Neural progenitor cell (in vitro differentiated cells): ENCODE data around the gene AZGP1. TPM values are rescaled to one million over a fixed set of nuclear protein-coding genes. Genes with fewer than 3 reads are reported as not detected.

Source experiments
- DNase-seq: peaks from one replicate; pipeline ENCODE4 v3.0.0-alpha.2; 2016; ENCODE audit warnings: low spot score
- H2AFZ ChIP-seq: fragments of 200-600 bp; sonication (generic); replicated peaks from 2 replicates; pipeline ENCODE4 v1.6.1; 2016; ENCODE audit warnings: antibody characterized with exemption
- H3F3A ChIP-seq: fragments of 200-600 bp; sonication (generic); 2 replicates; pipeline ENCODE4 v1.6.1; 2016; ENCODE audit warnings: antibody characterized with exemption, low read depth
- H3K27ac ChIP-seq: fragments of 200-600 bp; sonication (generic); 2 replicates; pipeline ENCODE4 v1.5.1; 2016; ENCODE audit warnings: mild to moderate bottlenecking
- H3K27me3 ChIP-seq: fragments of 200-600 bp; sonication (generic); 2 replicates; pipeline ENCODE4 v1.6.1; 2016; ENCODE audit warnings: mild to moderate bottlenecking, moderate library complexity
- H3K36me3 ChIP-seq: fragments of 200-600 bp; sonication (generic); 2 replicates; pipeline ENCODE4 v1.5.1; 2016
- H3K4me1 ChIP-seq: fragments of 200-600 bp; sonication (generic); 2 replicates; pipeline ENCODE4 v1.6.1; 2016; ENCODE audit warnings: mixed run types
- H3K4me2 ChIP-seq: fragments of 200-600 bp; sonication (generic); 2 replicates; pipeline ENCODE4 v1.6.1; 2016
- H3K4me3 ChIP-seq: fragments of 200-600 bp; sonication (generic); 2 replicates; pipeline ENCODE4 v1.5.1; 2016
- H3K79me2 ChIP-seq: fragments of 200-600 bp; sonication (generic); 2 replicates; pipeline ENCODE4 v1.6.1; 2016; ENCODE audit warnings: low read depth
- H3K9ac ChIP-seq: fragments of 200-600 bp; sonication (generic); 2 replicates; pipeline ENCODE4 v1.6.1; 2016
- H3K9me3 ChIP-seq: fragments of 200-600 bp; sonication (generic); 2 replicates; pipeline ENCODE4 v1.5.1; 2016; ENCODE audit warnings: low read depth
- H4K20me1 ChIP-seq: fragments of 200-600 bp; sonication (generic); 2 replicates; pipeline ENCODE4 v1.6.1; 2016; ENCODE audit warnings: low read depth
- H3K27ac Mint-ChIP-seq: 3 replicates; pipeline ENCODE4 v1.8.0; 2021; ENCODE audit warnings: mixed read lengths
- H3K27me3 Mint-ChIP-seq: 2 replicates; pipeline ENCODE4 v1.8.0; 2022; ENCODE audit warnings: low read depth, mild to moderate bottlenecking, inconsistent platforms, moderate library complexity, mixed read lengths; ENCODE audit not compliant: insufficient read depth
- H3K36me3 Mint-ChIP-seq: 3 replicates; pipeline ENCODE4 v1.8.0; 2021; ENCODE audit warnings: mixed read lengths
- H3K4me1 Mint-ChIP-seq: 3 replicates; pipeline ENCODE4 v1.8.0; 2021; ENCODE audit warnings: mixed read lengths
- H3K4me3 Mint-ChIP-seq: 3 replicates; pipeline ENCODE4 v1.8.0; 2021; ENCODE audit warnings: mild to moderate bottlenecking, moderate library complexity, mixed read lengths
- H3K9me3 Mint-ChIP-seq: 3 replicates; pipeline ENCODE4 v1.8.0; 2020; ENCODE audit warnings: mixed read lengths
- CTCF ChIP-seq: fragments of 200-600 bp; sonication (generic); IDR thresholded peaks from 2 replicates; pipeline ENCODE4 v1.5.1; 2017; ENCODE audit warnings: antibody characterized with exemption, mild to moderate bottlenecking
- EZH2 ChIP-seq: fragments of 200-600 bp; sonication (generic); IDR thresholded peaks from 2 replicates; pipeline ENCODE4 v1.6.1; 2017; ENCODE audit warnings: antibody characterized with exemption, mild to moderate bottlenecking, moderate library complexity
- EZH2phosphoT487 ChIP-seq: fragments of 200-600 bp; sonication (generic); IDR thresholded peaks from 2 replicates; pipeline ENCODE4 v1.6.1; 2017; ENCODE audit warnings: antibody characterized with exemption
- total RNA-seq: library from RNA; depleted of rRNA; stranded (reverse); fragments of >200 nt; gene quantifications from 2 replicates; pipeline ENCODE4 v1.2.3, GENCODE V29; 2015; ENCODE audit warnings: low replicate concordance

AZGP1 gene
- total RNA-seq, 1 donor from 2014 or later, result not detected

- Histone ChIP-seq H3K4me2 (no peak overlapping the region), H4K20me1 (peaks cover 65% of the 10 kb centered on the region), H3F3A (no peaks in the 10 kb centered on the region), H3K9me3 (no peaks in the 10 kb centered on the region), H2AFZ (no peak overlapping the region), H3K79me2 (peaks cover 75% of the 10 kb centered on the region), H3K4me1 (peaks cover 9% of the 10 kb centered on the region), H3K27ac (no peak overlapping the region), H3K36me3 (no peaks in the 10 kb centered on the region), H3K9ac (no peak overlapping the region), H3K27me3 (no peaks in the 10 kb centered on the region), H3K4me3 (no peak overlapping the region)
- no peak overlapping the region for H3K27ac Mint-ChIP-seq
- peaks cover 8% of the 10 kb centered on the region for H3K36me3 Mint-ChIP-seq
- TF ChIP-seq EZH2phosphoT487, result no peak
- no peak for TF ChIP-seq CTCF
- TF ChIP-seq EZH2, result no peak
- peak overlapping the region; percentile 48 for H3K4me3 Mint-ChIP-seq
- H3K4me1 Mint-ChIP-seq, result peaks cover 18% of the 10 kb centered on the region
- H3K9me3 Mint-ChIP-seq, result no peaks in the 10 kb centered on the region
- DNase-seq, result no peak
- peaks cover 13% of the 10 kb centered on the region for H3K27me3 Mint-ChIP-seq
Measured at GRCh38 chr7:100017875-100018274, 42.0 kb upstream of the AZGP1 start.

- no peak overlapping the region for H3K9ac ChIP-seq
- Mint-ChIP-seq H3K36me3 (peaks cover 6% of the 10 kb centered on the region), H3K9me3 (no peaks in the 10 kb centered on the region), H3K27ac (no peak overlapping the region), H3K27me3 (peaks cover 13% of the 10 kb centered on the region), H3K4me1 (peaks cover 18% of the 10 kb centered on the region), H3K4me3 (peak overlapping the region; percentile 48)
- DNase-seq, result no peak
- no peak overlapping the region for H2AFZ ChIP-seq
- no peak overlapping the region for H3K27ac ChIP-seq
- H3K4me1 ChIP-seq, result peaks cover 9% of the 10 kb centered on the region
- H3K36me3 ChIP-seq, result no peaks in the 10 kb centered on the region
- no peaks in the 10 kb centered on the region for H3F3A ChIP-seq
- no peaks in the 10 kb centered on the region for H3K9me3 ChIP-seq
- no peaks in the 10 kb centered on the region for H3K27me3 ChIP-seq
- H4K20me1 ChIP-seq, result peaks cover 59% of the 10 kb centered on the region
- peak overlapping the region; percentile 72 for H3K4me3 ChIP-seq
- peaks cover 70% of the 10 kb centered on the region for H3K79me2 ChIP-seq
- TF ChIP-seq CTCF, result no peak
- TF ChIP-seq EZH2, result no peak
- TF ChIP-seq EZH2phosphoT487, result no peak
- peak overlapping the region; percentile 89 for H3K4me2 ChIP-seq
Measured at GRCh38 chr7:100017300-100017699, 41.5 kb upstream of the AZGP1 start.

- Histone ChIP-seq H3K79me2 (peaks cover 60% of the 10 kb centered on the region), H3K36me3 (no peaks in the 10 kb centered on the region), H2AFZ (no peak overlapping the region), H3K9ac (peak overlapping the region; percentile 99), H3K27me3 (peaks cover 2% of the 10 kb centered on the region), H3K4me1 (peaks cover 9% of the 10 kb centered on the region), H3K4me2 (peak overlapping the region; percentile 89), H3K4me3 (peak overlapping the region; percentile 72), H3F3A (no peaks in the 10 kb centered on the region), H3K27ac (no peak overlapping the region), H4K20me1 (peaks cover 50% of the 10 kb centered on the region), H3K9me3 (no peaks in the 10 kb centered on the region)
- no peaks in the 10 kb centered on the region for H3K9me3 Mint-ChIP-seq
- H3K27me3 Mint-ChIP-seq, result peaks cover 16% of the 10 kb centered on the region
- TF ChIP-seq EZH2, result no peak
- peak overlapping the region; percentile 98 for H3K4me3 Mint-ChIP-seq
- no peak for DNase-seq
- H3K4me1 Mint-ChIP-seq, result peaks cover 18% of the 10 kb centered on the region
- peak overlapping the region; percentile 98 for H3K27ac Mint-ChIP-seq
- H3K36me3 Mint-ChIP-seq, result peaks cover 6% of the 10 kb centered on the region
Measured at GRCh38 chr7:100016215-100016901, 40.5 kb upstream of the AZGP1 start.
